ENCODE data around the gene BTNL2. TPM values are rescaled to one million over a fixed set of nuclear protein-coding genes. Genes with fewer than 3 reads are reported as not detected.

Gene BTNL2
- total RNA-seq, 2 donors from 2014 or later: not detected

GRCh38 chr6:32427218-32427617, 20.2 kb upstream of the BTNL2 start:
- Histone ChIP-seq H3K27ac (no peak overlapping the region), H3K27me3 (replicated peaks; ENCODE audit: insufficient read depth) (no peaks in the 10 kb centered on the region), H3K36me3 (no peaks in the 10 kb centered on the region), H3K4me3 (no peak overlapping the region), H3K4me1 (ENCODE audit: control insufficient read depth in 1 of 2, low read depth in 2 of 2) (no peaks in the 10 kb centered on the region), H3K9me3 (no peaks in the 10 kb centered on the region)
- ATAC-seq (ENCODE audit: insufficient number of reproducible peaks, low FRiP score, low read depth): no peak
- TF ChIP-seq CTCF (IDR thresholded peaks at IDR 0.05): no peak
- DNase-seq (ENCODE audit: low spot score): no peak

- ATAC-seq (ENCODE audit: insufficient number of reproducible peaks, low FRiP score, low read depth) (no peak), DNase-seq (ENCODE audit: low spot score) (no peak)
- Histone ChIP-seq H3K9me3 (no peaks in the 10 kb centered on the region), H3K36me3 (no peaks in the 10 kb centered on the region), H3K4me1 (ENCODE audit: control insufficient read depth in 1 of 2, low read depth in 2 of 2) (no peaks in the 10 kb centered on the region), H3K4me3 (no peak overlapping the region), H3K27me3 (replicated peaks; ENCODE audit: insufficient read depth) (no peaks in the 10 kb centered on the region), H3K27ac (no peak overlapping the region)
- TF ChIP-seq CTCF (IDR thresholded peaks at IDR 0.05): no peak
These were observed 19.4 kb upstream of the BTNL2 start for GRCh38 chr6:32426338-32426737.

- H3K27me3 ChIP-seq (replicated peaks; ENCODE audit: insufficient read depth): no peaks in the 10 kb centered on the region
- DNase-seq (ENCODE audit: low spot score): no peak
- H3K4me3 ChIP-seq: no peak overlapping the region
- H3K9me3 ChIP-seq: no peaks in the 10 kb centered on the region
- H3K4me1 ChIP-seq (ENCODE audit: control insufficient read depth in 1 of 2, low read depth in 2 of 2): no peaks in the 10 kb centered on the region
- no peak for ATAC-seq (ENCODE audit: insufficient number of reproducible peaks, low FRiP score, low read depth)
- no peak overlapping the region for H3K27ac ChIP-seq
- TF ChIP-seq CTCF (IDR thresholded peaks at IDR 0.05): no peak
- no peaks in the 10 kb centered on the region for H3K36me3 ChIP-seq
These were observed 17.8 kb upstream of the BTNL2 start for GRCh38 chr6:32424589-32425300.

- ATAC-seq (ENCODE audit: insufficient number of reproducible peaks, low FRiP score, low read depth): no peak
- peaks cover 4% of the 10 kb centered on the region for H3K27me3 ChIP-seq (replicated peaks; ENCODE audit: insufficient read depth)
- H3K4me1 ChIP-seq (ENCODE audit: control insufficient read depth in 1 of 2, low read depth in 2 of 2): peaks cover 0 to 2% of the 10 kb centered on the region in 2 donors
- H3K9me3 ChIP-seq: no peaks in the 10 kb centered on the region
- peak overlapping the region; percentile 55 for H3K4me3 ChIP-seq
- H3K27ac ChIP-seq: no peak overlapping the region
- DNase-seq (ENCODE audit: low spot score): no peak
- no peak for TF ChIP-seq CTCF (IDR thresholded peaks at IDR 0.05)
- H3K36me3 ChIP-seq: no peaks in the 10 kb centered on the region
These were observed 9.1 kb upstream of the BTNL2 start for GRCh38 chr6:32416036-32416435.

GRCh38 chr6:32415521-32416019, 8.6 kb upstream of the BTNL2 start:
- DNase-seq (ENCODE audit: low spot score) (peak; percentile 32), ATAC-seq (ENCODE audit: insufficient number of reproducible peaks, low FRiP score, low read depth) (peak; percentile 58)
- Histone ChIP-seq H3K27me3 (replicated peaks; ENCODE audit: insufficient read depth) (peaks cover 4% of the 10 kb centered on the region), H3K4me3 (peak overlapping the region; percentile 55), H3K36me3 (no peaks in the 10 kb centered on the region), H3K9me3 (no peaks in the 10 kb centered on the region), H3K4me1 (ENCODE audit: control insufficient read depth in 1 of 2, low read depth in 2 of 2) (peaks cover 0 to 2% of the 10 kb centered on the region in 2 donors), H3K27ac (no peak overlapping the region)
- TF ChIP-seq CTCF (IDR thresholded peaks at IDR 0.05): peak; percentile 98

Data from thoracic aorta (tissue), 2 donors.